Caco-2 (cell line): ENCODE results near the gene CSTPP1. TPM values are rescaled to one million over a fixed set of nuclear protein-coding genes. Genes with fewer than 3 reads are reported as not detected.

ENCODE experiments used
- BruUV-seq: library from RNA; stranded (reverse); fragments of 400-500 nt; replicated peaks from 2 replicates; lab custom pipeline; 2021; lab: Mats Ljungman, UMichigan
- CTCF ChIA-PET: fragments of 300-600 bp; sonication (Branson Sonifier 250); formaldehyde crosslinking; loops from one replicate; lab custom pipeline; 2022; ENCODE audit warnings: antibody characterized with exemption; lab: Charles Lee
- POLR2A ChIA-PET: fragments of 300-600 bp; sonication (Branson Sonifier 250); formaldehyde crosslinking; loops from one replicate; lab custom pipeline; 2022; ENCODE audit warnings: antibody characterized with exemption; lab: Charles Lee
- DNase-seq, 2 experiments: peaks; one replicate each; pipeline versions ENCODE4 v3.0.0 to v3.0.0-alpha.2; 2020 to 2022
- H3K27me3 ChIP-seq: replicated peaks from 2 replicates; pipeline ENCODE4 v1.6.0; 2011; ENCODE audit warnings: low read length; ENCODE audit not compliant: control insufficient read depth, insufficient read depth
- H3K36me3 ChIP-seq: 2 replicates; pipeline ENCODE4 v1.5.1; 2011; ENCODE audit warnings: low read length; ENCODE audit not compliant: control insufficient read depth, insufficient read depth
- H3K4me1 ChIP-seq: fragments of 250-450 bp; sonication (Bioruptor Pico); 2 replicates; pipeline ENCODE4 v1.5.1; 2020; ENCODE audit warnings: mild to moderate bottlenecking
- H3K4me3 ChIP-seq: 2 replicates; pipeline ENCODE4 v1.5.1; 2011; ENCODE audit warnings: low read depth, mild to moderate bottlenecking, control low read depth, low read length
- H3K9me3 ChIP-seq: fragments of 250-450 bp; sonication (Bioruptor Pico); 2 replicates; pipeline ENCODE4 v1.5.1; 2020; ENCODE audit warnings: mild to moderate bottlenecking, moderate library complexity
- H3K27ac Mint-ChIP-seq: one replicate; pipeline ENCODE4 v1.8.0; 2022; ENCODE audit warnings: mixed read lengths; ENCODE audit not compliant: unreplicated experiment
- H3K27me3 Mint-ChIP-seq: one replicate; pipeline ENCODE4 v1.8.0; 2022; ENCODE audit warnings: mixed read lengths; ENCODE audit not compliant: insufficient read depth, unreplicated experiment
- H3K36me3 Mint-ChIP-seq: one replicate; pipeline ENCODE4 v1.8.0; 2022; ENCODE audit warnings: mild to moderate bottlenecking, mixed read lengths; ENCODE audit not compliant: insufficient read depth, unreplicated experiment
- H3K4me1 Mint-ChIP-seq: one replicate; pipeline ENCODE4 v1.8.0; 2022; ENCODE audit warnings: low read depth, mixed read lengths; ENCODE audit not compliant: unreplicated experiment
- H3K4me3 Mint-ChIP-seq: one replicate; pipeline ENCODE4 v1.8.0; 2022; ENCODE audit warnings: mild to moderate bottlenecking, moderate library complexity, mixed read lengths; ENCODE audit not compliant: unreplicated experiment
- H3K9me3 Mint-ChIP-seq: one replicate; pipeline ENCODE4 v1.8.0; 2022; ENCODE audit warnings: mixed read lengths; ENCODE audit not compliant: unreplicated experiment
- intact Hi-C: fragments of 100-400 bp; cut with micrococcal nuclease; formaldehyde crosslinking; loops from one replicate; pipeline ENCODE4 v1.10.0; 2022; ENCODE audit not compliant: unreplicated experiment
- total RNA-seq: library from RNA; stranded (reverse); gene quantifications from 2 replicates; pipeline ENCODE4 v1.2.3, GENCODE V29; 2022
- TF ChIP-seq, protein P1 (sequence below), 2 experiments: fragments of 200-600 bp in 1 of 2; IDR thresholded peaks; 1 replicate in 1 of 2; 2 replicates in 1 of 2; pipeline versions ENCODE4 v1.5.1 to v1.8.0; 2011 to 2022; ENCODE audit warnings: antibody characterized with exemption in 1 of 2, control low read depth in 1 of 2, inconsistent platforms in 1 of 2, low read depth in 1 of 2, low read length in 1 of 2, mild to moderate bottlenecking in 1 of 2, moderate library complexity in 1 of 2; ENCODE audit not compliant: insufficient read depth in 1 of 2, severe bottlenecking in 1 of 2, unreplicated experiment in 1 of 2

Gene CSTPP1
- total RNA-seq, 1 experiment from 2014 or later, result 22.9 TPM

DNA sequence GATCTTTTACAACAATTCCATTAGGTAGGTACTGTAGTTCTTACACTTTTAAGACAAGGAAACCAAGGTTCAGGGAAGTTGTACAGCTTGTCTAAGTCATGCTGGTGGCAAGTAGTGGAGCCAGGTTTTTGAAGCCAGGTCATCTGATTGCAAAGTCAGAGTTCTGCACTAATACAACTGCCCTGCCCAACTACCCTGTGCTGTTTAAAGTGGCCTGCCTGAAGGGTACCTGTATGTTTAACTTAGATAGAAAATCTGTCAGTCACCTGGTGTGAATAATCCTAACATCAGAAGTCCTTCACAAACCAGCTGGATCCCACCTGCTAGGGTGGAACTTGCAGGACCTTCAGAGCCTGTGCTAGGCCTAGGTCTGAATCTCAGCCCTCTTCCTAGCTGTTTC lies 195.9 kb downstream of the CSTPP1 start:
- TF ChIP-seq, protein P1, sequence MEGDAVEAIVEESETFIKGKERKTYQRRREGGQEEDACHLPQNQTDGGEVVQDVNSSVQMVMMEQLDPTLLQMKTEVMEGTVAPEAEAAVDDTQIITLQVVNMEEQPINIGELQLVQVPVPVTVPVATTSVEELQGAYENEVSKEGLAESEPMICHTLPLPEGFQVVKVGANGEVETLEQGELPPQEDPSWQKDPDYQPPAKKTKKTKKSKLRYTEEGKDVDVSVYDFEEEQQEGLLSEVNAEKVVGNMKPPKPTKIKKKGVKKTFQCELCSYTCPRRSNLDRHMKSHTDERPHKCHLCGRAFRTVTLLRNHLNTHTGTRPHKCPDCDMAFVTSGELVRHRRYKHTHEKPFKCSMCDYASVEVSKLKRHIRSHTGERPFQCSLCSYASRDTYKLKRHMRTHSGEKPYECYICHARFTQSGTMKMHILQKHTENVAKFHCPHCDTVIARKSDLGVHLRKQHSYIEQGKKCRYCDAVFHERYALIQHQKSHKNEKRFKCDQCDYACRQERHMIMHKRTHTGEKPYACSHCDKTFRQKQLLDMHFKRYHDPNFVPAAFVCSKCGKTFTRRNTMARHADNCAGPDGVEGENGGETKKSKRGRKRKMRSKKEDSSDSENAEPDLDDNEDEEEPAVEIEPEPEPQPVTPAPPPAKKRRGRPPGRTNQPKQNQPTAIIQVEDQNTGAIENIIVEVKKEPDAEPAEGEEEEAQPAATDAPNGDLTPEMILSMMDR (IDR thresholded peaks at IDR 0.05; ENCODE audit: insufficient read depth in 1 of 2, low read depth in 1 of 2, low read length in 1 of 2, severe bottlenecking in 1 of 2, unreplicated experiment in 1 of 2), result no peak
- BruUV-seq, result no TSS peak

GRCh38 chr11:47132981-47133380 lies 196.4 kb downstream of the CSTPP1 start:
- H3K9me3 ChIP-seq, result no peaks in the 10 kb centered on the region
- Mint-ChIP-seq H3K27me3 (no peaks in the 10 kb centered on the region), H3K4me1 (peaks cover 11% of the 10 kb centered on the region), H3K27ac (no peak overlapping the region), H3K4me3 (no peak overlapping the region), H3K36me3 (peaks cover 7% of the 10 kb centered on the region), H3K9me3 (no peaks in the 10 kb centered on the region)
- TF ChIP-seq, protein P1 (IDR thresholded peaks at IDR 0.05; ENCODE audit: insufficient read depth in 1 of 2, low read depth in 1 of 2, low read length in 1 of 2, severe bottlenecking in 1 of 2, unreplicated experiment in 1 of 2), result no peak
- no peak overlapping the region for H3K4me3 ChIP-seq
- no peaks in the 10 kb centered on the region for H3K27me3 ChIP-seq
- POLR2A ChIA-PET, result no interaction called here
- no peak for DNase-seq
- BruUV-seq, result no TSS peak
- no peaks in the 10 kb centered on the region for H3K36me3 ChIP-seq
- H3K4me1 ChIP-seq, result peaks cover 14% of the 10 kb centered on the region
- intact Hi-C loops, result no loop called here
- CTCF ChIA-PET, result interaction anchor here (1.3 kb wide), 1 partner anchor 20 kb away, joined by 4 read pairs; no protein-coding TSS in a partner anchor

More for the DNA sequence above, 195.9 kb downstream of the CSTPP1 start:
- DNase-seq, result no peak
- POLR2A ChIA-PET, result no interaction called here
- no peak overlapping the region for H3K27ac Mint-ChIP-seq
- H3K36me3 ChIP-seq, result no peaks in the 10 kb centered on the region
- intact Hi-C loops, result no loop called here
- H3K4me1 ChIP-seq, result peaks cover 14% of the 10 kb centered on the region
- H3K4me3 ChIP-seq, result no peak overlapping the region
- CTCF ChIA-PET, result no interaction called here
- H3K27me3 Mint-ChIP-seq, result no peaks in the 10 kb centered on the region
- peaks cover 11% of the 10 kb centered on the region for H3K4me1 Mint-ChIP-seq
- H3K9me3 ChIP-seq, result no peaks in the 10 kb centered on the region
- no peak overlapping the region for H3K4me3 Mint-ChIP-seq
- peaks cover 2% of the 10 kb centered on the region for H3K36me3 Mint-ChIP-seq
- H3K9me3 Mint-ChIP-seq, result no peaks in the 10 kb centered on the region
- no peaks in the 10 kb centered on the region for H3K27me3 ChIP-seq

- ChIA-PET POLR2A (no interaction called here), CTCF (no interaction called here)
- H3K4me1 ChIP-seq, result 0 out of 2 replicates have a peak, but pooled peaks cover 4% of the 10 kb centered on the region
- H3K9me3 Mint-ChIP-seq, result no peaks in the 10 kb centered on the region
- DNase-seq, result no peak
- no peaks in the 10 kb centered on the region for H3K27me3 Mint-ChIP-seq
- no peak overlapping the region for H3K4me3 Mint-ChIP-seq
- no peaks in the 10 kb centered on the region for H3K9me3 ChIP-seq
- H3K4me3 ChIP-seq, result no peak overlapping the region
- no TSS peak for BruUV-seq
- peaks cover 10% of the 10 kb centered on the region for H3K36me3 Mint-ChIP-seq
- peaks cover 1% of the 10 kb centered on the region; the same call in 1 of the 2 replicates for H3K36me3 ChIP-seq
- intact Hi-C loops, result no loop called here
- H3K27ac Mint-ChIP-seq, result no peak overlapping the region
- TF ChIP-seq, protein P1 (IDR thresholded peaks at IDR 0.05; ENCODE audit: insufficient read depth in 1 of 2, low read depth in 1 of 2, low read length in 1 of 2, severe bottlenecking in 1 of 2, unreplicated experiment in 1 of 2), result no peak
- no peaks in the 10 kb centered on the region for H3K27me3 ChIP-seq
- no peaks in the 10 kb centered on the region for H3K4me1 Mint-ChIP-seq
Measured at GRCh38 chr11:47136327-47136726, 199.8 kb downstream of the CSTPP1 start.
